GM18873 (cell line): Measurements from ENCODE around the gene CALML5.

Experiments used
- ATAC-seq: cut with Tn5 transposase; IDR thresholded peaks from one replicate; pipeline ENCODE4 v1.9.1; 2021; ENCODE audit warnings: mild to moderate bottlenecking, moderate library complexity, moderate number of reproducible peaks; ENCODE audit not compliant: unreplicated experiment, low FRiP score

CALML5 gene

DNA sequence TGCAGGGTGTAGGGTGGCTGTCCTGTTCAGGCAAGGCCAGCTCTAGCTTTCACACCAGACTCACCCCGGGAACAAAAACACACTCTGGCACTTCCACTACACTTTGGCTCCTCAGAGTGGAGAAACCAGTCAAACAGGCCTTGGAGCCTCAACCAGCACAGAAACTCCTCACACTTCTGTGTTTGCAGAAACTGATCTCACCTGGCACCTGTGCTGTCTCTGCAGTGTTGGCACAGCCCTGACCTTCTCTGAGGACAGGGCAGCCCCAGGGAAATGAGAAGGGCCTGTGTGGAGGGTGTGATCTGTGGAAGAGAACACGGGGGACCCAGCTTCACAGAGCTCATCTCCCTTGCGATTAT is 4.1 kb upstream of the CALML5 start:
- no peak for ATAC-seq

DNA sequence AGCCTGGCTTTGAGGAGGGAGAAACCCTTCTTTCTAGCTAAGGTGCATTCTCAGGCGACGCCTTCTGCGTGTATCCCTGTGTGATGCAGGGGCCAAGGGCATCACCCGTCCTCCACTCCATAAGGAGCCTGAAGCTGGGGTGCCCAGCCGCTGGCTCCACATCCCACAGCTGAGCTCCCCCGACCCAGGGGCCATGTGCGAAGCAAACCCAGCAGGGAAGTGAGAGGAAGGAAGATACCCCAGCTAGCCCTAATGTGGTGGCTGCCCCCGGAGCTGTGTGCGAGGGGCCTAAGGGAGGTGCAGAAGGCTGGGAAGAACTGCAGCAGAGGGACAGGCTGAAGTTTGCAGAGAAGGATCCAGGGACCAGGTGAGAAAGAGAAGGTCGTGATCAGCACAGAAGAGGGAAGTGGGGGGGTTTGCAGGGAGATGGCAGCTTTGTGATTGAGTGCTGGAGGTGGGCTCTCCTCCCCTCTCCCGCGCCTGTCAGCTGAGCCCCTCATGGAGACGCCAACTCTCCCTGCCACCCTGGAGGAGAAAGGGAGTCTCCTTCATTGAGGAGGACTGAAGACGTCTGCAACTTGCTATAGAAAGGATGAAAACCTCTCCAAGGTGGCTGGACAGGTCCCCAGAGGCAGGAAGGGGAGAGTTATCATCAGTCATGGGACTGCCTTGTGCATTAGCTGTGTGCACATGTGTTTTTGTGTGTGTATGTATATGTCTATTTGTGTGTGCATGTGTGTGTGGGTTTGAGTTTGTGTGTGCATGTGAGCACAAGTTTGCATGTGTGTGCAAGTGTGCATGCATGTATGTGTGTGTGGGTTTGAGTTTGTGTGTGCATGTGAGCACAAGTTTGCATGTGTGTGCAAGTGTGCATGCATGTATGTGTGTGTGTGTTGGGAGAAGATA is 3.5 kb upstream of the CALML5 start:
- no peak for ATAC-seq

DNA sequence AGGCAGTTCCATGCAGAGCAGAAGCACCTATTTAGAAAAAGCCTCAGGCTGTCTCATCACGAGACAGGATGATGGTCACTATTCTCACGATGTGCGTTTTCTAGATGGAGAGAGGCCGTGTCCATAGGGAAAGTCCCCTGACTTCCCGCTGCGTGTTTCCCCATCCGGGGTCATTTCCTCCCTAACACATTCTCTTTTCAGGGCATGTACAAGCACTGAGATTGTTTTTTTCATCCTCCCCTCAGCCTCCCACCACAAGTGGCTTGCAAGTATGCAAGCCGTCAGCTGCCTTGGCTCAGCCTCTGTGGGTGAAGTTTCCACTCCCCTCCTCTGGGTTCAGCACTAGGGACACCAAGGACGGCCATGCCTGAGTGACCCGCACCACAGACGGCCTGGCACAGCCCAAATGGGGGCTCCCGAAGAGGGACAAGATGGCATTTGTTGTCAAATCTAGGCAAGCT is 2.7 kb upstream of the CALML5 start:
- ATAC-seq = no peak

DNA sequence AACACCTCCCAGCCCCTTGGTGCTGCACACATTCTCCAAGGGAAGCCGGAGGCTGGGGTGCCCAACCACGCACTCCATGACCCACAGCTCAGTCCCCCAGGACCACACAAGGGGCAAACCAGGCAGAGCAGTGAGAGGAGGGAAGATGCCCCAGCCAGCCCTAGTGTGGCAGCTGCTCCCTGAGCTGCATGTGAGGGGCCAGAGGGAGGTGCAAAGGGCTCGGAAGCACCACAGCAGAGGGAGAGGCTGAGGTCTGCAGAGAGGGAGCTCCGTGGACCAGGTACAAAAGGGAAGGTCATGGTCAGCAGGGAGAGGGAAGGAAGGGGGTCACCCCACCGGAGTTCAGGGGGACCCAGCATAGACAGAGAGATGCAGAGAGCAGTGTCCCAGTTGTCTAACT is 1.5 kb upstream of the CALML5 start:
- ATAC-seq = no peak

DNA sequence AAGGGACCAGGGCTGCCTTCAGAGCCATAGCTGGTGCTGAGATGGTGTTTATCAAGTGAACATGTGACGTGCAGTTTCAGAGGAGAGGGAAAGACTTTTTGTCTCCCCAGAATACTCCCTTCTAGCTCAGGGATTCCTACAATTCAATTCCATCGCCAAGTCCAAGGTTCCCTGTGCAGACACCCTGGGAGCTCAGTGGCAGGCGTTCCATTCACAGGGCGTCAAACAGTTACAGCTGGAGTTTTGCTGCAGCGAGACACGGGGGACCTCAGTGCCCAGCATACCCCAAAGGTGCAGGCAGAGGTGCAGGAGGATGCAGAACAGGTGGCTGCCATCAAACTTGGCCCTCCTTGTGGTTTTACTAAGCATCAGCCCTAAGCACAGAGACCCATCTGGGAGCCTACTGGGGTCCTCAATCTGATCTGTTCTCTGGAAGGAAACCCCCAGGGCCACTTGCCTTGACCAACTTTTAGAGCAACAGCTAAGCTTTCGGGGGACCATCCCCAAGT is 846 bp upstream of the CALML5 start:
- ATAC-seq = no peak

DNA sequence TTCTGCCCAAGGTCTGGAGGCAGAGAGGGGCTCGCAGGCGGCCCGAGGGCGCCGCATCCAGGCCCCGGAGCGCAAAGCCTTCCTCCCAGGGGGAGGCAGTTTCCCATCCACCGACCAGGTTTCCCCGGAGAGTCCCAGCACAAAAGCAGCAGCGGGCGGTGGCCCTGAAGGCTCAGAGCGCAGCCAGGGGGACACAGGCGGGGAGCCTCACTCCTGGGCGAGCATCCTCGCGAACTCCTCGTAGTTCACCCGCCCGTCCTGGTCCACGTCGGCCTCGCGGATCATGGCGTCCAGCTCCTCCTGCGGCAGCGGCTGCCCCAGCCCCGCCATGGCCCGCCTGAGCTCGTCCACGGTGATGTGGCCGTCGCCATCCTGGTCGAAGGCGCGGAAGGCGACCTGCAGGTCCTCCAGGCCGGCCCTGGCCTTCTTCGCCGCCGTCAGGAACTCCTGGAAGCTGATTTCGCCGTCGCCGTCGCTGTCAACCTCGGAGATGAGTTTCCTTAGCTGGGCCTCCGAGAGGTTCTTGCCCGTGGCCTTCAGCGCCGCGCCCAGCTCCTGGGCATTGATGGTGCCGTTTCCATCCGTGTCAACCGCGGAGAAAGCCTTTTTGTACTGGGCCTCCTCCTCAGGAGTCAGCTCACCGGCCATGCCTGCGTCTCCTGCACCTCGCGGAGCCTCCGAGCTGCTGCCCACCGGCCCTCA is 428 bp downstream of the CALML5 start:
- no peak for ATAC-seq

DNA sequence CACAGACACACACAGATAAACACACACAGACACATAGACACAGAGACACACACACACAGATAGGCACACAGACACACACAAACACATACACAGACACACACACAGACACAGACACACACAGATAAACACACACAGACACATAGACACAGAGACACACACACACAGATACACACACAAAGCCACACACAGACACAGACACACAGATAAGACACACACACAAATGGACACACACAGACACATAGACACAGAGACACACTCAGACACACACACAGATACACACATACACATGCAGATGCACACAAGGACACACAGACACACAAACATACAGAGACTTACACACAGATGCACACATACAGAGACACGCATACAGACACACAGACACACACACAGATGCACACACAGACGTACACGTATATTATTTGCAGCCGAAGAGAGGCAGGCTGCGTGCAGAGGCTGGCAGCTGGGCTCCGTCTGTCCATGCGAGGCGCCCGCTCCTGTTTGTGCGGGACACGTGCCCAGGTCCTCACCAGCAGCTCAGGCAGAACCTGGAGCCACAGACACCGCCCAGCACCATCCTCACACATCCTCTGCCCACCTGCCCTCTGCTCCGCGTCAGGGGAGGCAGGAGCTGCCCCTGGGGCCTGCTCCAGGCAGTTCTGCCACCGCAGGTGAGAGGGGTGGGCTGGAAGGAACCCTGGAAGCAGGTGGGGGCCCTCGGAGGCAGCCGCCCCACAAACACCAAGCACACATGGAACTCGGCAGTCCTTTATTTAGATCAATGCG is 1.2 kb downstream of the CALML5 start:
- no peak for ATAC-seq

DNA sequence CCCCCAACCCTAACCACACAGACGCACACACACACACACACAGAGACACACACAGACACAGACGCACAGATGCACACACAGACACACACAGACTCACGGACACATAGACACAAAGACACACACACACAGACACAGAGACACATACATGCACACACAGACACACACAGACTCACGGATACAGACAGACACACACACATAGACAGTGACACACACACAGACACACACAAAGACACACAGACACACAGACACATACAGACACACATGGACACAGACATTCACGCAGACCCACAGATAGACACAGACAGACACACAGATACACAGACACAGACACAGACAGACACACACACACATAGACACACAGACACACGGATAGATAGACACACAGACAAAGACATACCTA is 2.1 kb downstream of the CALML5 start:
- no peak for ATAC-seq

DNA sequence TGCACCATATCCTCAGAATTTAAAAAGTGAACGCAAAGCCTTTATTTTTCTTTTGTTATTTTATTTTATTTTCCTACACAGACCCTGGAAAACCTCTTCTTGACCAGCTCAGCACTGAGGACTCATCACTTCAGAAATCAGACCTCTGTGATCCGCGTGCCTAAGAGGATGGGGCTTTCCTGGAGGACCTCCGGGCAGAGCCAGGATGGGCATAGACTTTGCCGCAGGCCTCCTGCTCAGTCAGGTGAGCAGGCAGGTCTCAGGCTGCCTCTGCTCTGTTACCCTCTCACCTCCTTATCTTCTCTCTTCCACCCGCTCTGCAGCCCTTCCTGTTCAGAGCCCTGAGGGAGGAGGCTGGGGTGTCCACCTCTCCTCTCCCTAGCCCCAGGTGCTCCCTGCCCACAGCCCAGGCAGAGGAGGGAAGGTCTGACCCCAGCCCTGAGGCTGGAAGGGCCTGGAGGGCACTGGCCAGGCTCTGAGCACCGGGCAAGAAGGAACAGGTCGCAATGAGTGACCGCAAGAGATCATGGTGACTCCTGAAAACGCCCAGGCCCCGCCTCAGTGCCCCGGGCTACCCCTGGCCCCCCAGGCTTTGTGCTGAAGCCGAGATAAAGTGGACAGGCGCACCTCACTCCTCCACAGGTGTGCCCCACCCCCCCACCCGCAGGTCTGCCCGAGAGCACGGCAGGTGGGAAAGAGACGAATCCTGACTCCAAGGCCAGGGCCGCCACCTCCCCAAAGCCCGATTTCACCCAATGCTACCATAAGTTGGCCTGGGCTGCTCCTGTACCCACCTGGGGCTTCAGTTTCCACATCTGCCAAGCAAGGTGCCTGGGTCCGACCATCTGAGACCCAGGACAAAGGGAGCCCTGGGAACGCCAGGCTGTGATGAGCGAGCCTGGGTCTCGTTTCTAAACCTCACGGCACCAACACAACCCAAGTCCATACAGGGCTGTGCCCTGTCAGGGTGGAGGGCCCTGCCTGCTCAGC is 2.8 kb downstream of the CALML5 start:
- ATAC-seq = no peak

DNA sequence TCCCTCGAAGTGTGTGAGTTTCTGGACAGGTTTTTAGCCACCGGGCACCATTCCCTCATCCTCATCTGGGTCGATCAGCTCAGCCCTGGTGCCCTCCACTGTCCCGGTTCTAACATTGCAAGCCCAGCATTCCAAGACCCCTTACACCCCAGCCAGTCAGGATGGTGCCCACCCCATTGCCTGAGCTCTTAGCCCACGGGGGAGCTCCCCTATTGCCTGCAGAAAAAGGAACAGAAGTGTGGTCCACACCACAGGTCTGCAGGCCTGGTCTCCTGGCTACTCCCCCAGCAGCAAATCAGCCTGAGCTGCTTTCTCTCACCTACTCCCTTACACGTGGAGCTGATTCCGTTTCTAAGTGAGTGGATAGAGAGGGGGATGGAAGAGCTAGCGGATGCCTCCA is 4.8 kb downstream of the CALML5 start:
- ATAC-seq = no peak

DNA sequence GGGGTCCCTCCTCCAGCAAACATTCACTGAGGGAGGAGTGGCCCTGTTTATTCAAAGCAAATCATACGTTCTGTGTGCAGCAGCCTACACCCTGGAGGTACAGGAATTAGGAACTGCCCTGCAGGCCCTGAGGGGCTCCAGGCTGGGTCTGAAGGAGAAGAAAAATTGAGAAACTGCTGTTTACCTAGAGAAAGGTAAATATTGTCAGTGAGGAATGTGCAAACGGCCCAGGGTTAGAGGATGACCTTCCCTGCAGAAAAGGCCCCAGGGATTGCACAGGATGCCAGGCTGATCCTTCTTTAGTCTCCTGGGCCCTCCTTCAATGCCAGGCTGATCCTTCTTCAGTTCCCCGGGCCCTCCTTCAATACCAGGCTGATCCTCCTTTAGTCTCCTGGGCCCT is 5.7 kb downstream of the CALML5 start:
- ATAC-seq = no peak

DNA sequence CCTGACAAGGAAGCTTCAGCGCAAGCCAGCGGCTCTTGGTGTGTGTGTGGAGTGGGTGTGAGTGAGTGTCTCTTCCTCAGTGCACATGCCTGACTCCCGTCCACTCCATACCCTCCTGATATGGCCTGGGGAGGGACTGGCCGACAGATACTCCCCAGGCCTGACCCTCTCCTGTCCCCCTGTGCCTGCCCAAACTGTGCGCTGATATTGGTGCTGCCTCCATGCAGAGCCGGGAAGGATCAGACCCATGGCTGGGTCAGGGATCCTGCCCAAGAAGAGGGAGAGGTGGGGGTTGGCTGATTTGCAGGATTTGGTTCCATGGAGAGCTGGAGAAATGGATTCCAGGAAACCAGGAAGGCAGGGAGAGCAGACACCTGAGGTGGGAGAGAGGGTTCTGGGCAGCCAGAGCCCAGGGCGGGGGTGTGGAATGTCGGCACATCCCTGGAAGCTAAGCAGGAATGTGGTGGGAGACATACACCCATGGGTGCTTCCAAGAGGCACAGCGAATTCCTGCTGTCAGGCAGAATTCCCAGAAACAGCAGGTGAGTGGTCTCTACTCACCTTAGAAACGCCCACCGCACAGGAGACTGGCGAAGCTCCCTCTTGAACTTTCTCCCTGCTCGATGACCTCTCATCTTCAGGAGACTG is 6.3 kb downstream of the CALML5 start:
- ATAC-seq = no peak

DNA sequence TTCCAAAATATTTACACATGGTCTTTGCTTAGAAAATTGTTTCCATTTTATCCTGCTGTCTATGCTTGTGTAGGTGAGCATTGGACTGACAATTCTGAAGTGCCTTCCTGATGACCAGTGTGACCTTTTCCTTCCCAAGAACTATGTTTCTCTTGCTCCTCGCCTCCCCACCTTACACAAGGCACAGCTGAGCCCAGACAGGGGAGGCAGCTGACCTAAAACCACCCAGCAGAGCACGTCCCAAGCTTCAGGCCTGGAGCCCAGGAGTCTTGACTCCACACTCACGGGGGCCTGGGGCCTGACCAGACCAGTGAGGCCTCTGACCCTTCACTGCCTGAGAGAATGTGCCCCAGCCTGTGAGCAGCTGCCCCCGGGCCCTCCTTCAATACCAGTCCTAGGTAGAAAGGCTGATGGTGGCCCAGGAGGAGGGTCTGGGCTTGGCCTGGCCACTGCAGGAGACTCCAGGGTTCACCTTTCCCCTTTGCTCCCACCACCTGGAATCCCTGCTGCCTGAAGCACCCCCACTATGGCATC is 7.0 kb downstream of the CALML5 start:
- ATAC-seq = no peak

DNA sequence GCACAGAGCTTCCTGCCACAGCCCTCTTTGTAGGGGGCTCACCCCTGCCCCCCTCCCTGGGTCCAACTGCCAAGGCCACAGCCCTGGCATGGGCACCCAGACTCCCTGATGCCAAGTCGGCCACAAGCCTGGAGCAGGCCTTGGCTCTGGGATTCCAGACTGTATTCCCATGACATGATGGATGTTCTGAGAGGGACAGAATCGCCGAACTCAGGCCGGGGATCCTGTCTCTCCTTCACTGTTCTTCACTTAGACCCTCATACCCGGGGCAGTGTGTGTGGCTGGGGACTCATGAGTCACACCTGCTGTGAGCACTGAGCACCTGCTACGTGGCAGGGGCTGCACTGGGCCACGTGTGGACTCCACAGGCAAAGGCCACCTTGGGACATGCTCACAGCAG is 7.9 kb downstream of the CALML5 start:
- no peak for ATAC-seq

DNA sequence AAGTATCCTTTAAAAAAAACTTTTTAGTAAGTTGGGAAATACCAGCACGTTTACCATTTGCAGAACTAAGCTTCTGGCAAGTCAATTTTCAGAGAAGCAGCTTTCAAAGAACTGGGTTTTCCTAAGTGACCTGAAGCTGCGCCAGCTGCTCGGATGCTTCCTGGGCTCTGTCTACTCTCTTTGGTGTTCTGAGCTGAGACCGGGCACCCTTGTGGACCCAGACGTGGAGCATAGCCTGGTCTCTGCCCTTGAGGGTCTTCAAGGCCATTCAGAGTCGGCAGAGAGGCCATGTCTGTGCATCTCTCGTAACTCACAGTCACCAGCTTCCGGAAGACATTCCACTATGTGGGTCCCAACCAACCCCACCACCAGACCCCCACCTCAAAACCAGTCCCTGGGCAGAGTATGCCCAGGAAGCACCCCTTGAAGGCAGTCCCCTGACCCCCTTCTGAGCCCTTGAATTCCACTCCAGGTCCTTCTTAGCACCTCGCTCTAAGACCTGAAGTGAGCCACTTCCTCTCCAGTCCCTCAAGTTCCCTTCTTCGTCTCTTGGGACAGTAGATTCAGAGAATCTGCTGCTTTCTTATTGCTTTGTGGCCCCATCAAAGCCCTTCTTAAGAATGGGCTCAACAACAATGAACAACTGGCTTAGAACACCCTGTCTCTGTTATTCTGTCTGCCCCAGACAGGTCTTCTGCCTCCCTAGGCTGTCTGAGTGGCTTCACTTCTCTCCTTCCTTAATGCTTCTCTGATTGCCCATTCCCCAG is 8.5 kb downstream of the CALML5 start:
- ATAC-seq = no peak

DNA sequence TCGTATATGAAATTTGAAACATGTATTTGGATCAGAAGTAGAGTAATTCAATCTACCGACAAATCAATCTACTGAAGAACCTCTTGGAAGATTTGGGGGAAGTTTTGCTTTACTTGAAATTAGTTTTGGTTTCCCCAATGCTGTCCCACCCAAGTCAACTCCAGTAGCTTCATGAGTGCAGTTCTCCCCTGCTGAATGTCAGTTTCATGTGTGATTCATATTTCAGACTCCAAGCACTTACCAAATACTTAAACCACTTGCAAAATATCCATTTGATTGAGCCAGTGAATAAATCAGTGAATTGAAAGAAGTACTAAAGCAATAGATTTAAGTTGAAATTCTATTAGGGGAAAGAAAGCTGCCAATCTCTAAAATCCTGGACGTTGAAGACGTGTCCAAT is 9.3 kb downstream of the CALML5 start:
- ATAC-seq = no peak

DNA sequence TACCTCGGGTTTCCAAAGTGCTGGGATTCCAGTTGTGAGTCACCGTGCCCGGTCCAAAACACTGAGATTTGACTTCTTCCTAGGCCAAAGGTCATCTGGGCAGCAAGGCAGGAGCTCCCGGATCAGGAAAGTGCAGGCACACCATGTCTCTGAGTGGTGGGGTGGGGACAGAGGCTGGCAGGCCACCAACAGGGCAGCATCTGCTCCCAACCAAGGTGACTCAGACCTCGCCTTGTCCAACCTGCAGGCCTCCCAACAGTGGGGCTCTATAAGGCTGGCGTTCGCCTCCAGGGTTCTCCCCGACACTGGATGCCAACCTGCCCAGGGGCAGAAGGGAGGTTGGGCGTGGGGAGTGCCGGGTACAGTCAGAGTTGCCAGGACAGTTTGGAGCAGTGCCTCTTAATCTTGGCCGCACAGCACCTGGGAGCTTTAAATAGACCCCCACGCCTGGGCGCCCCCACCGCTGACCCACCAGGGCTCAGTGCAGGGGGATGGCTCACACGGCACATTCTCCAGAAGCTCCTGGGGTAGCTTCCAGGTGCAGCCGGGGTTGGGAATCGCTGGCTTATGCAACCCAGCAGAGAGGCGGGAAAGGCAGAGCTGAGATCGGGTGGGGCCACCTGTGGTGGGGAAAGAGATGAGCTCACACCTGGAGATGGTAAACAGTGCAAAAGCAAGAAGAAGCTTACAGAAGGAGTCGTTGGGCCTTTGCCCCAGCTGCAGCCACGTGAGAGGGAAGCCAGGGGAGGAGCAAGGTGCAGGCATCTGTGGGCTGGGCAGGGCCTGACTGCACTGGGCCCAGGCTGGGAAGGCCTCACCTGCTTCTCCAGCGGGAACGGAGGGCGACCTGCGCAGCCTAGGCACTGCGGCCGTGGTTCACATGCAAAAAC is 10.9 kb downstream of the CALML5 start:
- no peak for ATAC-seq
